Measurements from ENCODE around the gene CD4. TPM values are rescaled to one million over a fixed set of nuclear protein-coding genes. Genes with fewer than 3 reads are reported as not detected.

Gene CD4
- polyA plus RNA-seq, 1 of the 3 experiments (the other 2 are of a cell fraction), result 0.02 TPM

DNA sequence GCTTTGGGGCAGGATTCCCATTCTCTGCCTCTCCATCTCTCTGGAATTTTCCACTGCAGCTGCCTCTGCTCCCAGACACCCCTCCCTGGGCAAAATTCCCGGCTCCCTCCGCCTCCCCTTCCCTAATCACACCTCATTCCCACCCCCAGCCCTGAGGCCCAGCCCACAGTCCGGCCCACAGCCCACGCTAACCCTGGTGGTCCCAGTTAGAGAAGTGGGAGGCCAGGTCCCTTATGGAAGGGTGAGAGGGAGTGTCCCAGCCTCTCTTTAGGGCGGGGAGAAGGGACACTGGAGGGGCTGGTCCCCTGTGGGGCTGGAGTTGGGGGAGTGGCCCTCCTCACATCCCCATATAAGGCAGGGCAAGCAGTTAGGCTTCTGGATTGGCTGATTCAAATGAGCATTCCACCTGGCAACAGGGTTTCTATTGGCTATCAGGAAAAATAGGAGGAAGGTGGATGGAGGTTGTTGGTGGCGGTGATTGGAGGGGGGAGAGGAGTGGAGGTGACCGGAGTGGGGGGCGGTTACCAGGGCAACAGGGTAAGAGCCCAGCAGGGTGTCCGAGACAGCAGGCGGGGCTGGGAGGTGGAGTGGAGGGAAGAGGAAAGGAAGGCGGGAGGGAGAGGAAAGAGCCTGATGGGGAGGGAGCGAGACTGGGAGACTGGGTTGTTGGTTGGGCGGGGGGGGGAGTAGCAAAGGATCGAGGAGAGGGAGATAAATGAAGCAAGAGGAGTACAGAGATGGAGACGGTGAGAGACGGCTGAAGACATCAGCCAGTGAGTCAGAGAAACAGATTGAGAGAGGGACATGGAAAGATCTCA is 25.1 kb upstream of the CD4 start:
- no peaks in the 10 kb centered on the region for H3K9me3 ChIP-seq
- H3K9ac ChIP-seq, result peak overlapping the region; percentile 45
- ChIA-PET POLR2A (interaction anchor here (1.5 kb wide), 1 partner anchor 10 kb away, joined by 11 read pairs; no protein-coding TSS in a partner anchor), CTCF (interaction anchor here (0.8 to 15.2 kb wide), 12 partner anchors 8 to 127 kb away, joined by 3 to 343 read pairs (median 5); partner anchors contain the start of genes LAG3, MLF2, P3H3 and SPSB2)
- peaks cover 24% of the 10 kb centered on the region for H4K20me1 ChIP-seq (ENCODE audit: insufficient read depth)
- no peaks in the 10 kb centered on the region for H3K9me2 ChIP-seq
- DNase-seq, result peak; percentile 88
- peaks cover 0 to under 1% of the 10 kb centered on the region in 2 experiments for H3K36me3 ChIP-seq (replicated peaks in 1 of 2; ENCODE audit: control insufficient read depth in 1 of 2, insufficient read depth in 2 of 2, low read length in 1 of 2)
- H3K4me1 ChIP-seq (ENCODE audit: control insufficient read depth in 1 of 2, insufficient read depth in 2 of 2, low read depth in 1 of 2, low read length in 1 of 2), result peaks cover 20 to 37% of the 10 kb centered on the region in 2 experiments
- WGBS (ENCODE audit: low lambda C conversion rate), result 2% methylated on average over 16 of the region's 16 CpGs
- peak overlapping the region; percentile 52; the same call in 1 of the 2 replicates for H2AFZ ChIP-seq (ENCODE audit: low read depth)
- peaks cover 13% of the 10 kb centered on the region for H3F3A ChIP-seq (replicated peaks; ENCODE audit: insufficient read depth)
- H3K27ac ChIP-seq (ENCODE audit: low read depth in 2 of 2, low read length in 1 of 2), result peak overlapping the region; percentile 87 to 99
- no peaks in the 10 kb centered on the region for H3K27me3 ChIP-seq (ENCODE audit: insufficient read depth)
- H3K4me2 ChIP-seq, result peak overlapping the region; percentile 71
- peak overlapping the region; percentile 26 to 47 for H3K4me3 ChIP-seq (ENCODE audit: low read depth in 2 of 2, low read length in 1 of 2)
- peaks cover 28% of the 10 kb centered on the region for H3K79me2 ChIP-seq (ENCODE audit: insufficient read depth)
- TF ChIP-seq POLR2AphosphoS5 (IDR thresholded peaks at IDR 0.05; ENCODE audit: low read depth, low read length) (peak; percentile 45; the same call in 1 of the 2 replicates), GABPA (IDR thresholded peaks at IDR 0.05; ENCODE audit: low read depth) (no peak), ELF1 (IDR thresholded peaks at IDR 0.05) (no peak), EP300 (IDR thresholded peaks at IDR 0.05; ENCODE audit: borderline replicate concordance in 1 of 2, low read depth in 1 of 2, low read length in 1 of 2) (peak; percentile 50 to 83; a peak in 3 of 4 replicates), FOSL2 (IDR thresholded peaks at IDR 0.05; ENCODE audit: borderline replicate concordance, low read depth) (0 out of 2 replicates have a peak, but pooled peaks have one; percentile 6), NRF1 (IDR thresholded peaks at IDR 0.05; ENCODE audit: low read depth, low read length) (no peak), TCF12 (IDR thresholded peaks at IDR 0.05) (0 out of 2 replicates have a peak, but pooled peaks have one; percentile 3), JUND (IDR thresholded peaks at IDR 0.05) (no peak), RFX5 (IDR thresholded peaks at IDR 0.05; ENCODE audit: low read length) (peak; percentile 100), RCOR1 (IDR thresholded peaks at IDR 0.05; ENCODE audit: low read length) (peak; percentile 24; the same call in 1 of the 2 replicates), FOXM1 (IDR thresholded peaks at IDR 0.05; ENCODE audit: low read depth) (peak; percentile 98), MEF2A (IDR thresholded peaks at IDR 0.05; ENCODE audit: borderline replicate concordance, low read depth) (no peak), MXI1 (IDR thresholded peaks at IDR 0.05; ENCODE audit: low read depth, low read length) (0 out of 2 replicates have a peak, but pooled peaks have one; percentile 55), SIN3A (IDR thresholded peaks at IDR 0.05; ENCODE audit: borderline replicate concordance, low read depth, low read length) (peak; percentile 77; the same call in 1 of the 2 replicates), CHD2 (IDR thresholded peaks at IDR 0.05; ENCODE audit: low read length, partially characterized antibody) (peak; percentile 71), TAF1 (IDR thresholded peaks at IDR 0.05; ENCODE audit: borderline replicate concordance, low read depth, low read length) (0 out of 2 replicates have a peak, but pooled peaks have one; percentile 15), SMC3 (IDR thresholded peaks at IDR 0.05; ENCODE audit: low read depth, low read length) (no peak), TEAD4 (IDR thresholded peaks at IDR 0.05; ENCODE audit: borderline replicate concordance, insufficient read depth) (no peak)
- TF ChIP-seq, protein P1, sequence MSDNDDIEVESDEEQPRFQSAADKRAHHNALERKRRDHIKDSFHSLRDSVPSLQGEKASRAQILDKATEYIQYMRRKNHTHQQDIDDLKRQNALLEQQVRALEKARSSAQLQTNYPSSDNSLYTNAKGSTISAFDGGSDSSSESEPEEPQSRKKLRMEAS (IDR thresholded peaks at IDR 0.05; ENCODE audit: low read depth), result peak; percentile 53
- TF ChIP-seq, protein P2, sequence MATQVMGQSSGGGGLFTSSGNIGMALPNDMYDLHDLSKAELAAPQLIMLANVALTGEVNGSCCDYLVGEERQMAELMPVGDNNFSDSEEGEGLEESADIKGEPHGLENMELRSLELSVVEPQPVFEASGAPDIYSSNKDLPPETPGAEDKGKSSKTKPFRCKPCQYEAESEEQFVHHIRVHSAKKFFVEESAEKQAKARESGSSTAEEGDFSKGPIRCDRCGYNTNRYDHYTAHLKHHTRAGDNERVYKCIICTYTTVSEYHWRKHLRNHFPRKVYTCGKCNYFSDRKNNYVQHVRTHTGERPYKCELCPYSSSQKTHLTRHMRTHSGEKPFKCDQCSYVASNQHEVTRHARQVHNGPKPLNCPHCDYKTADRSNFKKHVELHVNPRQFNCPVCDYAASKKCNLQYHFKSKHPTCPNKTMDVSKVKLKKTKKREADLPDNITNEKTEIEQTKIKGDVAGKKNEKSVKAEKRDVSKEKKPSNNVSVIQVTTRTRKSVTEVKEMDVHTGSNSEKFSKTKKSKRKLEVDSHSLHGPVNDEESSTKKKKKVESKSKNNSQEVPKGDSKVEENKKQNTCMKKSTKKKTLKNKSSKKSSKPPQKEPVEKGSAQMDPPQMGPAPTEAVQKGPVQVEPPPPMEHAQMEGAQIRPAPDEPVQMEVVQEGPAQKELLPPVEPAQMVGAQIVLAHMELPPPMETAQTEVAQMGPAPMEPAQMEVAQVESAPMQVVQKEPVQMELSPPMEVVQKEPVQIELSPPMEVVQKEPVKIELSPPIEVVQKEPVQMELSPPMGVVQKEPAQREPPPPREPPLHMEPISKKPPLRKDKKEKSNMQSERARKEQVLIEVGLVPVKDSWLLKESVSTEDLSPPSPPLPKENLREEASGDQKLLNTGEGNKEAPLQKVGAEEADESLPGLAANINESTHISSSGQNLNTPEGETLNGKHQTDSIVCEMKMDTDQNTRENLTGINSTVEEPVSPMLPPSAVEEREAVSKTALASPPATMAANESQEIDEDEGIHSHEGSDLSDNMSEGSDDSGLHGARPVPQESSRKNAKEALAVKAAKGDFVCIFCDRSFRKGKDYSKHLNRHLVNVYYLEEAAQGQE (IDR thresholded peaks at IDR 0.05; ENCODE audit: low read depth, low read length), result peak; percentile 33; the same call in 1 of the 2 replicates
- TF ChIP-seq, protein P3, sequence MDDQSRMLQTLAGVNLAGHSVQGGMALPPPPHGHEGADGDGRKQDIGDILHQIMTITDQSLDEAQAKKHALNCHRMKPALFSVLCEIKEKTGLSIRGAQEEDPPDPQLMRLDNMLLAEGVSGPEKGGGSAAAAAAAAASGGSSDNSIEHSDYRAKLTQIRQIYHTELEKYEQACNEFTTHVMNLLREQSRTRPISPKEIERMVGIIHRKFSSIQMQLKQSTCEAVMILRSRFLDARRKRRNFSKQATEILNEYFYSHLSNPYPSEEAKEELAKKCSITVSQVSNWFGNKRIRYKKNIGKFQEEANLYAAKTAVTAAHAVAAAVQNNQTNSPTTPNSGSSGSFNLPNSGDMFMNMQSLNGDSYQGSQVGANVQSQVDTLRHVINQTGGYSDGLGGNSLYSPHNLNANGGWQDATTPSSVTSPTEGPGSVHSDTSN (IDR thresholded peaks at IDR 0.05), result peak; percentile 53
- TF ChIP-seq, protein P4, sequence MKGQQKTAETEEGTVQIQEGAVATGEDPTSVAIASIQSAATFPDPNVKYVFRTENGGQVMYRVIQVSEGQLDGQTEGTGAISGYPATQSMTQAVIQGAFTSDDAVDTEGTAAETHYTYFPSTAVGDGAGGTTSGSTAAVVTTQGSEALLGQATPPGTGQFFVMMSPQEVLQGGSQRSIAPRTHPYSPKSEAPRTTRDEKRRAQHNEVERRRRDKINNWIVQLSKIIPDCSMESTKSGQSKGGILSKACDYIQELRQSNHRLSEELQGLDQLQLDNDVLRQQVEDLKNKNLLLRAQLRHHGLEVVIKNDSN (IDR thresholded peaks at IDR 0.05; ENCODE audit: borderline replicate concordance, low read depth), result no peak
- TF ChIP-seq, protein P5, sequence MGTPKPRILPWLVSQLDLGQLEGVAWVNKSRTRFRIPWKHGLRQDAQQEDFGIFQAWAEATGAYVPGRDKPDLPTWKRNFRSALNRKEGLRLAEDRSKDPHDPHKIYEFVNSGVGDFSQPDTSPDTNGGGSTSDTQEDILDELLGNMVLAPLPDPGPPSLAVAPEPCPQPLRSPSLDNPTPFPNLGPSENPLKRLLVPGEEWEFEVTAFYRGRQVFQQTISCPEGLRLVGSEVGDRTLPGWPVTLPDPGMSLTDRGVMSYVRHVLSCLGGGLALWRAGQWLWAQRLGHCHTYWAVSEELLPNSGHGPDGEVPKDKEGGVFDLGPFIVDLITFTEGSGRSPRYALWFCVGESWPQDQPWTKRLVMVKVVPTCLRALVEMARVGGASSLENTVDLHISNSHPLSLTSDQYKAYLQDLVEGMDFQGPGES (IDR thresholded peaks at IDR 0.05; ENCODE audit: low read depth, low read length), result peak; percentile 55; the same call in 1 of the 2 replicates
